GM21619 (cell line): Measurements from ENCODE around the gene TFDP1.

Experiments used
- ATAC-seq: cut with Tn5 transposase; IDR thresholded peaks from one replicate; pipeline ENCODE4 v1.9.1; 2021; ENCODE audit not compliant: unreplicated experiment

TFDP1 gene, protein sequence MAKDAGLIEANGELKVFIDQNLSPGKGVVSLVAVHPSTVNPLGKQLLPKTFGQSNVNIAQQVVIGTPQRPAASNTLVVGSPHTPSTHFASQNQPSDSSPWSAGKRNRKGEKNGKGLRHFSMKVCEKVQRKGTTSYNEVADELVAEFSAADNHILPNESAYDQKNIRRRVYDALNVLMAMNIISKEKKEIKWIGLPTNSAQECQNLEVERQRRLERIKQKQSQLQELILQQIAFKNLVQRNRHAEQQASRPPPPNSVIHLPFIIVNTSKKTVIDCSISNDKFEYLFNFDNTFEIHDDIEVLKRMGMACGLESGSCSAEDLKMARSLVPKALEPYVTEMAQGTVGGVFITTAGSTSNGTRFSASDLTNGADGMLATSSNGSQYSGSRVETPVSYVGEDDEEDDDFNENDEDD

DNA sequence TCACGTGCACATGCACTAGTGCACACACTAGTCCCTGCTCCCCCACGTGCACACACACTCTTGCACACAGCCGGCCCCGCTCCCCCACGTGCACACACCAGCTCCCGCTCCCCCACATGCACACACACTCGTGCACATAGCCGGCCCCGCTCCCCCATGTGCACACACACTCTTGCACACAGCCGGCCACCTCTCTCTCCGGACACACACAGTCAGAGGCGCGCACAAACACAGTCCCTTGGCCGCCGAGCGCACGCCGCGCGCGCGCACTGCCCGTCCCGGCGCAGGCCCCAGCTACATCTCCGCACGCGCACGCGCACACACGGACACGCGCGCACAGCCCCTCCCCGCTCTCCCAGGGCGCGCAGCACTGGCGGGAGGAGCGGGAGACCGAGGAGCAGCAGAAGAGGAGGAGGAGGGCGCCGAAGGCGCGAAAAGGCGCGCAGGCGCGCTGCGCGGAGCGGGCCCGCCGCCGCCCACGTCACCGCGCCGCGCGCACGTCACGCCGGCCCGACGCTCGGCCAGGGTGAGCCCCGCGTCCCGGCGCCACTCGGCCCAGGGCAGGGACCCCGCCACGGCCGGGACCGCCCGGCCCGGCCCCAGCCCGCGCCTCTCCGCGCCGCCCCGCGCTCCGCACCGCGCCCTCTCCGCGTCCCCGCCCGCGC, at the start of gene TFDP1:
Gene TFDP1, plus strand, starts transcription at position 549 of the 665 bp plus-strand sequence. CDS start 1,085 bp downstream, outside the sequence.
- peak; percentile 85 for ATAC-seq

DNA sequence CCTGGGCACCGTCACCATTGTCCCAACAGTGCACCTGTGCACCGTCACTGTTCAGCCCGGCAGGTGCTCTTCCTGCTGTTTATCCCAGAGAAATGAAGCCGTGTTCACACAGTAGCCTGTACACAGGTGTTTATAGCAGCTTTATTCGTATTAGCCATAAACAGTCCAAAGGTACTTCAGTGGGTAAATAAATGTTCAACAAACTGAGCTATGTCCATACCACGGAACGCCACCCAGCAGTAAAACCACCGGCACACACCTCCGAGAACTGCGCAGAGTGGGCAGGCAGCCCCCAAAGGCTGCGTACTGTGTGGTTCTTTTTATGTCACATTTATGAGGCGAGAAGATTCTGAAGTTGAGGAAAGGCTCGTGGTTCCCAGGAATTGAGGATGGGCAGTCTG, 49.2 kb upstream of the TFDP1 start:
- ATAC-seq, result no peak

- ATAC-seq, result no peak
Observed at GRCh38 chr13:113536461-113537110, 48.0 kb upstream of the TFDP1 start.

DNA sequence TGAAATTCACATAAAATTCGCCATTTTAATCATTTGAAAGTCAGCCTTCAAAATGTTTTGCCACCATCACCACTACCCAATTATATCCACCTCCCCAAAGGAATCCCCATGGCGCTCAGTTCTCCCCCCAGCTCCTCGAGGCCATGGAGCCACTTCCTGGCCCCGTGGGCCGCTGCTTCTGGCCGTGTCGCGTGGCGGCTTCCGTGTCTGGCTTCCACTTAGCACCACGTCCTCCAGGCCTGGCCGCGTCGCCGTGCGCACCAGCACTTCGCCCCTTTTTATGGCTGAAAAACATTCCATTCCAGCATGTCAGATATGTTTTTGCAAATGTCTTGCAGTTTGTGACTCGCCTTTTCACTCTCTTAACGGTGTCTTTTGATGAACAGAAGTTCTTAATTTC, 47.3 kb upstream of the TFDP1 start:
- ATAC-seq, result no peak

- no peak for ATAC-seq
Observed at GRCh38 chr13:113537909-113538688, 46.5 kb upstream of the TFDP1 start.

GRCh38 chr13:113538689-113539058, 45.9 kb upstream of the TFDP1 start:
- ATAC-seq, result no peak

DNA sequence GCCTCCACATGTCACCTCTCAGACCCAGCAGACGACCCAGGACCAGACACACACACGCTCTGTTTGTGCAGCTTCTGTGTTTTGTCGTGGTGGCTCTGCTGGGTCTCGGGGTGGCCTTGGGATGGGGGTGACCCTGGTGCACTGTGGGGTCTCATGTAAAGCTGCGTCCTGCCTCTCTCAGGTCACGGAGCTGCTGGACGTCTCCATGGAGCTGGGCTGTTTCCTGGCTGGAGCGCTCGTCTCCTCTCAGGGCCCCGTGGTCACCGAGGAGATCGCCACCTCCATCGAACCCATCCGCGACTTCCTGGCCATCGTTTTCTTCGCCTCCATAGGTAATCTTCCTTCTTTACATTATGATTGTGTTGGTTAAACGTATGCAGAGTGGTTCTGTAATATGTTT, 45.4 kb upstream of the TFDP1 start:
- ATAC-seq, result no peak

DNA sequence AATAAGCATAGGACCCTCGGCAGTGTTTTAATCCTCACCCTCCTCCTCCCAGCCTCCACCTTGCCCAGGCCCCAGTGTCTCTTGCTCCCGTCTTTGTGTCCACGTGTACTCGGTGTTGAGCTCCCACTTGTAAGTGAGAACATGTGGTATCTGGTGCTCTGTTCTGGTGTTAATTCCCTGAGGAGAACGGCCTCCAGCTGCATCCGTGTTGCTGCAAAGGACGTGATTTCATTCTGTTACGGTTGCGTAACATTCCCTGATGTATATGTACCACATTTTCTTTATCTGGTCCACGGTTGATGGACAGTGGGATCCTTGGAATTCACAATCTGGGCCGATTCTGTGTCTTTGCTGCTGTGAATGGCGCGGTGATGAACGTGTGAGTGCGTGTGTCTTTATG, 44.7 kb upstream of the TFDP1 start:
- no peak for ATAC-seq

- no peak for ATAC-seq
Observed at GRCh38 chr13:113540523-113540922, 44.0 kb upstream of the TFDP1 start.

GRCh38 chr13:113542751-113543424, 41.7 kb upstream of the TFDP1 start:
- ATAC-seq, result no peak

GRCh38 chr13:113544071-113544891, 40.3 kb upstream of the TFDP1 start:
- ATAC-seq, result no peak

- ATAC-seq, result no peak
Observed at GRCh38 chr13:113544896-113545295, 39.7 kb upstream of the TFDP1 start.

GRCh38 chr13:113545455-113545930, 39.1 kb upstream of the TFDP1 start:
- ATAC-seq, result no peak

DNA sequence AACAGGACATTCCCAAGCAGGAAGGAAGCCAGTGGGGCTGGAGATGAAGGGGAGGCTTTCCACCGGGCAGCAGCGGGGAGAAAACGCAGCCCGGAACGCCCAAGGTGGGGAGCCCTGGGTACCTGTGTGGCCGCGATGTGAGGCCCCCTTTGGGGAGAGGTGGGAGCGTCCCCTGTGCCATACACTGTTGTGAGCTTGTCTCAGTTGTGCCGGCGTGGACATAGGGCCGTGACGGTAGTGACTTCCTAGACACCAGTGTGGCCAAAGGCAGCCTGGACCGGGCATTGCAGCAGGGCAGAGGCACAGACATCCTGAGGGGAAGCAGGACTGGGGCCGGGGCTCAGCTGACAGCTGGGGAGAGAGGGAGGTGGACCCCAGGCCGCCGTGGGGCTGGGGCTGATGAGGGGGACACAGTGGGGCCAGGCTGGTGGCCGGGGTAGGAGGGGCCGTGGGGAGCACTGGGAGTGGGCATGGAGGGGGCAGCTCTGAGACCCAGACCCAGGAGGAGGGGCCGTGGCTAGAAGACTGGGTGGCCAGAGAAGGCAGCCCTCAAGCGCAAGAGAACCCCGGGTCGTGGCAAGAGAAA, 38.5 kb upstream of the TFDP1 start:
- no peak for ATAC-seq

- ATAC-seq, result no peak
Observed at GRCh38 chr13:113546571-113547237, 37.8 kb upstream of the TFDP1 start.

- ATAC-seq, result no peak
Observed at GRCh38 chr13:113547238-113547971, 37.1 kb upstream of the TFDP1 start.

- no peak for ATAC-seq
Observed at GRCh38 chr13:113548171-113548641, 36.3 kb upstream of the TFDP1 start.
